ENCODE data around the gene RALB.

Gene RALB

GRCh38 chr2:120269076-120269744 is 16.6 kb downstream of the RALB start:
- Histone ChIP-seq H3K27me3 (ENCODE audit: control insufficient read depth, insufficient read depth, low read length) (no peaks in the 10 kb centered on the region), H3K27ac (ENCODE audit: low read depth, low read length) (no peak overlapping the region), H3K9ac (ENCODE audit: low read depth, low read length) (no peak overlapping the region), H3K9me3 (ENCODE audit: control insufficient read depth, insufficient read depth, low read length) (no peaks in the 10 kb centered on the region), H3K36me3 (ENCODE audit: control insufficient read depth, insufficient read depth, low read length) (no peaks in the 10 kb centered on the region), H3K4me1 (ENCODE audit: control insufficient read depth, insufficient read depth, low read length) (no peaks in the 10 kb centered on the region; the same call in 1 of the 2 replicates), H3K4me3 (ENCODE audit: low read depth, low read length) (no peak overlapping the region)

GRCh38 chr2:120269816-120270215 is 17.2 kb downstream of the RALB start:
- H3K9me3 ChIP-seq (ENCODE audit: control insufficient read depth, insufficient read depth, low read length), result no peaks in the 10 kb centered on the region
- no peak overlapping the region for H3K4me3 ChIP-seq (ENCODE audit: low read depth, low read length)
- H3K36me3 ChIP-seq (ENCODE audit: control insufficient read depth, insufficient read depth, low read length), result no peaks in the 10 kb centered on the region
- H3K27me3 ChIP-seq (ENCODE audit: control insufficient read depth, insufficient read depth, low read length), result no peaks in the 10 kb centered on the region
- H3K4me1 ChIP-seq (ENCODE audit: control insufficient read depth, insufficient read depth, low read length), result no peaks in the 10 kb centered on the region; the same call in 1 of the 2 replicates
- H3K27ac ChIP-seq (ENCODE audit: low read depth, low read length), result no peak overlapping the region
- H3K9ac ChIP-seq (ENCODE audit: low read depth, low read length), result no peak overlapping the region

GRCh38 chr2:120271711-120272379 is 19.2 kb downstream of the RALB start:
- H3K9ac ChIP-seq (ENCODE audit: low read depth, low read length), result no peak overlapping the region
- H3K27me3 ChIP-seq (ENCODE audit: control insufficient read depth, insufficient read depth, low read length), result no peaks in the 10 kb centered on the region
- no peaks in the 10 kb centered on the region for H3K4me1 ChIP-seq (ENCODE audit: control insufficient read depth, insufficient read depth, low read length)
- peaks cover 7% of the 10 kb centered on the region; the same call in 1 of the 2 replicates for H3K9me3 ChIP-seq (ENCODE audit: control insufficient read depth, insufficient read depth, low read length)
- no peak overlapping the region for H3K27ac ChIP-seq (ENCODE audit: low read depth, low read length)
- no peaks in the 10 kb centered on the region for H3K36me3 ChIP-seq (ENCODE audit: control insufficient read depth, insufficient read depth, low read length)
- no peak overlapping the region for H3K4me3 ChIP-seq (ENCODE audit: low read depth, low read length)

GRCh38 chr2:120272763-120273481 is 20.3 kb downstream of the RALB start:
- Histone ChIP-seq H3K9ac (ENCODE audit: low read depth, low read length) (no peak overlapping the region), H3K27ac (ENCODE audit: low read depth, low read length) (no peak overlapping the region), H3K4me3 (ENCODE audit: low read depth, low read length) (no peak overlapping the region), H3K9me3 (ENCODE audit: control insufficient read depth, insufficient read depth, low read length) (peaks cover 7% of the 10 kb centered on the region; the same call in 1 of the 2 replicates), H3K36me3 (ENCODE audit: control insufficient read depth, insufficient read depth, low read length) (no peaks in the 10 kb centered on the region), H3K4me1 (ENCODE audit: control insufficient read depth, insufficient read depth, low read length) (no peaks in the 10 kb centered on the region), H3K27me3 (ENCODE audit: control insufficient read depth, insufficient read depth, low read length) (no peaks in the 10 kb centered on the region)

GRCh38 chr2:120275617-120276400 is 23.2 kb downstream of the RALB start:
- Histone ChIP-seq H3K4me1 (ENCODE audit: control insufficient read depth, insufficient read depth, low read length) (0 out of 2 replicates have a peak, but pooled peaks cover 2% of the 10 kb centered on the region), H3K27ac (ENCODE audit: low read depth, low read length) (no peak overlapping the region), H3K27me3 (ENCODE audit: control insufficient read depth, insufficient read depth, low read length) (no peaks in the 10 kb centered on the region), H3K36me3 (ENCODE audit: control insufficient read depth, insufficient read depth, low read length) (no peaks in the 10 kb centered on the region), H3K9me3 (ENCODE audit: control insufficient read depth, insufficient read depth, low read length) (peaks cover 7% of the 10 kb centered on the region; the same call in 1 of the 2 replicates), H3K4me3 (ENCODE audit: low read depth, low read length) (no peak overlapping the region), H3K9ac (ENCODE audit: low read depth, low read length) (no peak overlapping the region)

GRCh38 chr2:120277505-120278205 is 25.0 kb downstream of the RALB start:
- Histone ChIP-seq H3K9ac (ENCODE audit: low read depth, low read length) (no peak overlapping the region), H3K9me3 (ENCODE audit: control insufficient read depth, insufficient read depth, low read length) (peaks cover 7% of the 10 kb centered on the region; the same call in 1 of the 2 replicates), H3K4me1 (ENCODE audit: control insufficient read depth, insufficient read depth, low read length) (0 out of 2 replicates have a peak, but pooled peaks cover 2% of the 10 kb centered on the region), H3K27me3 (ENCODE audit: control insufficient read depth, insufficient read depth, low read length) (no peaks in the 10 kb centered on the region), H3K36me3 (ENCODE audit: control insufficient read depth, insufficient read depth, low read length) (no peaks in the 10 kb centered on the region), H3K27ac (ENCODE audit: low read depth, low read length) (no peak overlapping the region), H3K4me3 (ENCODE audit: low read depth, low read length) (no peak overlapping the region)

- Histone ChIP-seq H3K36me3 (ENCODE audit: control insufficient read depth, insufficient read depth, low read length) (no peaks in the 10 kb centered on the region), H3K4me3 (ENCODE audit: low read depth, low read length) (no peak overlapping the region)
Measured at GRCh38 chr2:120278901-120279300, 26.2 kb downstream of the RALB start.

GRCh38 chr2:120279708-120280107 is 27.1 kb downstream of the RALB start:
- Histone ChIP-seq H3K9ac (ENCODE audit: low read depth, low read length) (no peak overlapping the region), H3K36me3 (ENCODE audit: control insufficient read depth, insufficient read depth, low read length) (no peaks in the 10 kb centered on the region), H3K27me3 (ENCODE audit: control insufficient read depth, insufficient read depth, low read length) (no peaks in the 10 kb centered on the region), H3K9me3 (ENCODE audit: control insufficient read depth, insufficient read depth, low read length) (peaks cover 7% of the 10 kb centered on the region; the same call in 1 of the 2 replicates), H3K4me1 (ENCODE audit: control insufficient read depth, insufficient read depth, low read length) (peaks cover 14% of the 10 kb centered on the region), H3K4me3 (ENCODE audit: low read depth, low read length) (no peak overlapping the region), H3K27ac (ENCODE audit: low read depth, low read length) (no peak overlapping the region)

More at GRCh38 chr2:120278901-120279300, 26.2 kb downstream of the RALB start:
- peaks cover 11% of the 10 kb centered on the region for H3K4me1 ChIP-seq (ENCODE audit: control insufficient read depth, insufficient read depth, low read length)
- H3K27me3 ChIP-seq (ENCODE audit: control insufficient read depth, insufficient read depth, low read length), result no peaks in the 10 kb centered on the region
- H3K9ac ChIP-seq (ENCODE audit: low read depth, low read length), result no peak overlapping the region
- H3K27ac ChIP-seq (ENCODE audit: low read depth, low read length), result peak overlapping the region; percentile 38
- H3K9me3 ChIP-seq (ENCODE audit: control insufficient read depth, insufficient read depth, low read length), result peaks cover 7% of the 10 kb centered on the region; the same call in 1 of the 2 replicates

- Histone ChIP-seq H3K4me3 (ENCODE audit: low read depth, low read length) (peak overlapping the region; percentile 29; the same call in 1 of the 2 replicates), H3K27ac (ENCODE audit: low read depth, low read length) (peak overlapping the region; percentile 38), H3K9ac (ENCODE audit: low read depth, low read length) (no peak overlapping the region), H3K36me3 (ENCODE audit: control insufficient read depth, insufficient read depth, low read length) (no peaks in the 10 kb centered on the region), H3K27me3 (ENCODE audit: control insufficient read depth, insufficient read depth, low read length) (no peaks in the 10 kb centered on the region), H3K9me3 (ENCODE audit: control insufficient read depth, insufficient read depth, low read length) (no peaks in the 10 kb centered on the region), H3K4me1 (ENCODE audit: control insufficient read depth, insufficient read depth, low read length) (peaks cover 14% of the 10 kb centered on the region)
Measured at GRCh38 chr2:120283649-120284048, 31.0 kb downstream of the RALB start.

GRCh38 chr2:120285056-120285455 is 32.4 kb downstream of the RALB start:
- Histone ChIP-seq H3K4me1 (ENCODE audit: control insufficient read depth, insufficient read depth, low read length) (peaks cover 15% of the 10 kb centered on the region), H3K27ac (ENCODE audit: low read depth, low read length) (no peak overlapping the region), H3K4me3 (ENCODE audit: low read depth, low read length) (no peak overlapping the region), H3K36me3 (ENCODE audit: control insufficient read depth, insufficient read depth, low read length) (no peaks in the 10 kb centered on the region), H3K9me3 (ENCODE audit: control insufficient read depth, insufficient read depth, low read length) (no peaks in the 10 kb centered on the region), H3K27me3 (ENCODE audit: control insufficient read depth, insufficient read depth, low read length) (no peaks in the 10 kb centered on the region), H3K9ac (ENCODE audit: low read depth, low read length) (no peak overlapping the region)
